Stromal cell of bone marrow (primary cell): Measurements from ENCODE around the gene HPCAL1.

Experiments
- DNase-seq: peaks from one replicate; pipeline ENCODE4 v3.0.0-alpha.2; 2012; ENCODE audit warnings: low read depth

HPCAL1 gene

DNA sequence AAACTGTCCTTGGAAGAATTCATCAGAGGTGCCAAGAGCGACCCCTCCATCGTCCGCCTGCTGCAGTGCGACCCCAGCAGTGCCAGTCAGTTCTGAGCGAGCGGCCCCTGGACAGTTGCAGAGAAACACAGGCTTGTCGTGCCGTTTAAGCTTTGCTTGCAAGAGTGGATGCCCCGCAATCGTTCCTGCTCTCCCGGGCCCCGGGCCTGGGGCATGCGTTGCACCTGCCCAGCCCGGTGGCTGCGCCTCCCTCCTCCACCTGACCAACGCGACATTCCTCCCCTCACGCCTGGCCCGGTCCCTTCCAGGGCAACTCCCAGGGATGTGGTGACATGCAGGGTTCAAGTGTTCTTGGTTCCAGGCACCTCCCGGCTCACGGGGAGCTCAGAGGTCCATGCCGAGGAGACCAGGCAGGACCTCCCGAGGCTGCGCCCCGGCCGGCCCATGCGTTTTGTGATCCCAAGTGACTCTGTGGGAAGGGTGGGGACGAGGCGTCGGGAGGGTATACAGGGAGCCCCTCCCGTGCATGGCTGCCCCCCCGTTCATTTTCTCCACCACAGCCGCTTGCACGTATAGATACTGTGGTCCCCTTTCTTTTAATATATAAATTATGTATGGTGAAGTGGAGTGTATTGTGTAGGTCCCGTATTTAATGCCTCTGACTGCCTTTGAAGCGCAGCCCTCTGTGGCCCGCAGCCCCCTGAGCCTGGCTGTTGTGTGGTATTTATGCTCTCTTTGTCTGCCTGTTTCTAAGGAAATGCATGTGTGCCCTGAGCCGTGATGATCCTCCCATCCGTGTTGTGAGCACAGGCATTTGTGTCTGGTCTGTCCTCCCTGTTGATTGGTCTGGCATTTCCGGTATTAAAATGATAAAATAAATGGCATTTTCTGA is 124.3 kb downstream of the HPCAL1 start:
- DNase-seq: no peak

DNA sequence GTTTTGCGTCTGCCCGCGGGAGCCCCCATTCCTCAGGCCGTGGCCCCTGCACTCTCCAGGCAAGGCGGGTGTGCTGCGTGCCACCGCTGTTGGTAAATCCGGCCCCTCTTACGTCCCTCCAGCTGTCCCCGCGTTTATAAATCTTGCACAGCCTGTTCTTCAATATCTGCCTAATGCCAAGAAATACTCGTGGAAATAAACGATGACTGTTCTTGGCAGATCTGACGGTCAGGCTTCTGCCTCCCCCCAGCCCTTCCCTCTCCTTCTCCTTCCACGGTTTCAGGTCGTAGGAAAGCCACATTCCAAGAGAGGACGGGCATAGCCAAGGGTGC is 124.9 kb downstream of the HPCAL1 start:
- DNase-seq: no peak

DNA sequence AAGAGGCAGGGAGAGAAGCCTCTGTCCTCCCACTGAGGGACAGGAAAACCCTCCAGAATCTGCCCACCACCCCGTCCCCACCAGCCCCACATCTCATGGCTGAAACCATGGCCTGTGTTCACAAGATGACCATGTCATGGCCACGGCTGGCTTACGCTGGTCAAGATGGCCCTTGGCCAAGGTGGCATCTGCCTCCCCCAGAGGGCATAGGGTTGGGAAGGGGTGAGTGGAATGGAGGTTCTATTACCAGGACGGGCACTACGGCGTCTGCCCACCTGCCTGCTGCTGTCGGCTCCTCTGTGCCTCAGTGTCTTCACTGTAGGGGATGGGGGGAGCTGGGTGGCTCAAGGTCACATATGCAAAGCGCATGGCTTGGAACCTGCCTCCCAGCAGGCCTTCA is 125.7 kb downstream of the HPCAL1 start:
- DNase-seq: no peak

DNA sequence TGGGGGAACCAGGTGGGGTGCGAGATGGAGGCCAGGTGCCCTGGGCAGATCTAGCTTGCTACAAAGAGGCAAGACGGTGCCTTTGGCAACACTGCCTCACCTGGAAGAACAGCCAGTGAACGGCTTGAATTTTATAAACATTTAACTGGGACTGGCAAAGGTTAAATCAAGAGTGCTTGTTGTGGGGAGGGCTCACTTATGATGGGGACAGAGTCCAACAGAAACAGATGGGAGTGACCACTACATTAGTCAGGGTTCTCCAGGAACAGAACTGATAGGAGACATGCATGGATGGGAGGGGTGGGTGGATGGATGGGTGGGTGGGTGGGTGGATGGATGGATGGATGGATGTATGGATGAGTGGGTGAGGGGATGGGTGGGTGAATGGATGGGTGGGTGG is 126.2 kb downstream of the HPCAL1 start:
- DNase-seq: no peak

DNA sequence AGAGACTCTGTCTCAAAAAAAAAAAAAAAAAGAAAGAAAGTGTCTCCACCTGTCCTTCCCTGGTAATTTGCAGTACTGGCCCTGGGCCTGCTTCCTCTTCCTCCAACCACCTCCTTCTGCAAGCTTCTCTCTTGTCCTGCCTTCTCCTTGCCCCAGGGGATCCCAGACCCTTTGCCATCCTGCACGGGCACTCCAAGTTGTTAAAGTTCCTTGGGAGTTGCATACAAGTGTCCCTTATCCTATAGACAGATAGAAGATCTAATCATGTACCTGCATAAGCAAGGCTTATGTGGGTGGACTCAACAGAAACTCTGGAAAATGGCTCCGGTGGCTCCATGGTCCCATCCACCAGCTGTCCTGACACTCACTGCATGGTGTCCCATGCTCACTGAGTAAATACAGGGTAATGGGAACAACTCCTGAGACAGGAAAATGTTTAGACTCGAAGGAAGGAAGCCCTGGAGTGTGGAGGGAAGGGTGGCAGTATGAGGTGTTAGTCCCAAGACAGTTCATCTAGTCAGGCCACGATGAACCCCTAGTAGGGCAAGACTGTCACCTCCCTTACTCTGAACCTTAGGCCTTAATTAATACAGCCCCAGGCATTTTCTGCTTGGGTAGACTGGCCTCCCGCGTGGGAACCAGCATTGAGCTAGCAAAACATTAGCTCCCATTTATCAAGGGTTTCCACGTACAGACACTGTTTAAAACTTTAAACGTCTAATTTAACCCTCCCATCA is 128.3 kb downstream of the HPCAL1 start:
- DNase-seq: no peak

DNA sequence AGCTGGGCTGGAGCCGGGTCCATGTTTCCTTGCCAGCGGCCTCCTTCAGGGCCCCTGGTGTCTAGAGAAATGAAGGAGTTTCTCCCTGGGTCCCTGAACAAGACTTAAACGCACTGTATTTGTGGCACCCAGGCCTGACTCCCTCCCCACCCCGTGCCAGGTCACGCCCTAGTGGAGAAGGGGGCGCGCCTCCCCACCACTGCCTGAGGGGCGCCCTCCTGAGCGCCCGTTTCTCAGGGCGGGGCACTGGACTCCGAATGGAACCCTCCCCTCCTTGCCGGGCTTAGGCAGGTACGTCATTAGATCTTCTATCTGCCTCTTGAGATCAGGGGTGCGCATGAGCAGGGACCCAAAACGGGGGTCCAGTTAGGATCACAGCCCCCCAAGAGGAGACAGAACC is 129.1 kb downstream of the HPCAL1 start:
- no peak for DNase-seq

DNA sequence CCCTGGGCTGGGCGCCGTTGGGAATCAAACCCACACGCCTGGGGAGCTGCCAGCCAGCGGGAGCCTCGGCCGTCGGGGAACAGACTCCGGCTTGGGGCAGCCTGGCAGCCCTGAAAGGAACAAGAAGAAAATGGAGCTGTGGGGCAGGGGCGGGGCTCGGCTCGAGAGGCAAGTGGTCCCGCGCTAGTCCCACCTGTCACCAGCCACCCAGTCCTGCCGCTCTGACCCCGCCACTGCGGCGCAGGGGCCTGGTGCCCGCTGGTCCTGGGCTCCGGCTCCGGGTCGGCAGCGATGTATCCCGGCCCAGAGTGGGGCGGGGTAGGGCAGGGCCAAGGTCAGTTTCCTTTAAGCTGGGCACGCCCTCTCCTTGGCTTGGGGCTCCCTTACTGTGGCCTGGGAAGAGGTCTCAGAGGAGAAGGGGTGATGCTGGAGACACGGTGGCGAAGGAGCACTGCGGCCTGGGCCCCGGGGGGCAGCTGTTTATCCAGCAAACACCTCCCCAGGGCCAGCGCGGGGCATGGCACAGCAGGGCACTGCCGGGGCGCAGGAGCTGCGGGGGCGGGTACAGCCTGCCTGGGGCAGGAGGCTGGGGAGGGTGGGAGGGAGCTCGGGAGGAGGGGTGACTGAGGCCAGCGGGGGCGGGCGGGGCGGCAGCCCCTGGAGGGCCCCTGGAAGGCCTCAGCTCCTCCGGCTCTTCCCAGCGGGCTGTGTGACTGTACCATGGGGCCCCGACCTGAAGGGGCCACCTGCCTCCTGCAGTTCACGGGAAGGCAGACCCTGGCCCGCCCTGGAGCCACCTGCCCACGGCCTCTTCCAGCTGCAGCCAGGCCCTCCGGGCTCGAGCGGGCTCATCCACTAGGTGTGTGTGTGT is 129.8 kb downstream of the HPCAL1 start:
- no peak for DNase-seq

DNA sequence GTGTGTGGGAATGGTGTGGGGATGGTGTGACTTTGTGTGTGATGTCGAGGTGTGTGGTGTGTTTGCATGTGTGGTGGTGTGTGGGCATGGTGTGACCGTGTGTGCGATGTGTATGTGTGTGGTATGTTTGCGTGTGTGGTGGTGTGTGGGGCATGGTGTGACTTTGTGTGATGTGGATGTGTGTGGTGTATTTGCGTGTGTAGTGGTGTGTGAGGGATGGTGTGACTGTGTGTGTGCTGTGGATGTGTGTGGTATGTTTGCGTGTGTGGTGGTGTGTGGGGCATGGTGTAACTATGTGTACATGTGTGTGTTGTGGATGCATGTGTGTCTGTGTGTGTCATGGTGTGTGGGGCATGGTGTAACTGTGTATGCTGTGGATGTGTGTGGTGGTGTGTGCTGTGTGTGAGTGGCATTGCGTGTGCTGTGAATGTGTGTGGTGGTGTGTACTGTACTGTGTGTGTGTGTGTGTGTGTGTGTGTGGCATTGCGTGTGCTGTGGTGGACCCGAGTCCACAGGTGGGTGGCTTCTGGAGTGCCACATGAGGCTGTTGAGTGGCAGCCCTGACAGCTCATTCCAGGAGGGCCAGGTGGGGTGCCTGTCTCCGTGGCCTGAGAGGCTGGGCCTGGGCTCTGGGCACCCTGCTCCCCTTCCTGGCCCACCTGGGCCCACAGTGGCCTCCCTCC is 130.7 kb downstream of the HPCAL1 start:
- no peak for DNase-seq

DNA sequence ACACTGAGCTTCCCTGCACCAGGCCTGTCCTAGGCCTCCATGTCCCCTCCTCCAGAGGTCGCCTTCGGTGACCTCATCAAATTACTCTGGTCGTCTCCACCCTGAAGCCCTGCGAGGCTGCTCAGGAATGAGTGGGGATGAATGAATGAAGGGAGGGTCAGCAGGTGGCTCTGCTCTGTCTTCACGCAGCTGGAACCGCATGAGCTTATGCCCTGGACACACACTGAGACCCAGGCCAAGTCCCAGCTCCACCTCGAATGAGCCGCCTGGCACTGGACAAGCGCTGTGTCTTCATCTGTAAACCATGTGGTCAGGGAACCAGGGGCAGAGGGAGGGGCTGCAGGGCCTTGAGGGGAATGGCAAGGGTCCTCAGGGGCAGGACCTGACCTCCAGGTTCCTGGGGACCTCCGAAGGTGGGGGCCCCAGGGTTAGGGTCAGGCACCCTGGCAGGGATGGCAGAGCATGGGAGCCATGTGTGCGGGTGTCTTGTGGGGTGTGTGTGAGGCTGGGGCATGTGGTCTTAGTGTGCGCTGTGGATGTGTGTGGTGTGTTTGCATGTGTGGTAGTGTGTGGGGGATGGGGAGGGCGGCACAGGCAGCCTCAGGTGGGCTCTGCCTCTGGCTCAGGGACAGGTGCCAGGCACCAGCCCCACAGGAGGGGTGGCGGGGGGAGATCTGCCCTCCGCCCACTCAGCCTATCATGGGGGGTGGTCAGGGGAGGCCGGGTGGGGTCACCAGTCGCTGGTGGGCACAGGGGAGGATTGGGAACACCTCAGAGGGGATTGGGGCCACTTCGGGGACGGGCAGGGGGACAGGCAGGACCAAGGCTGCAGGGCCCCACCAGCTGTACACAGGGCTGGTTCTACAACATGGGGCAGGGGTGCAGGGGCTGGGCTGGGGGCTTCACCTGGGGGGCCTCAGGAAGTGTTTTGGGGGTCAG is 131.5 kb downstream of the HPCAL1 start:
- DNase-seq: no peak

DNA sequence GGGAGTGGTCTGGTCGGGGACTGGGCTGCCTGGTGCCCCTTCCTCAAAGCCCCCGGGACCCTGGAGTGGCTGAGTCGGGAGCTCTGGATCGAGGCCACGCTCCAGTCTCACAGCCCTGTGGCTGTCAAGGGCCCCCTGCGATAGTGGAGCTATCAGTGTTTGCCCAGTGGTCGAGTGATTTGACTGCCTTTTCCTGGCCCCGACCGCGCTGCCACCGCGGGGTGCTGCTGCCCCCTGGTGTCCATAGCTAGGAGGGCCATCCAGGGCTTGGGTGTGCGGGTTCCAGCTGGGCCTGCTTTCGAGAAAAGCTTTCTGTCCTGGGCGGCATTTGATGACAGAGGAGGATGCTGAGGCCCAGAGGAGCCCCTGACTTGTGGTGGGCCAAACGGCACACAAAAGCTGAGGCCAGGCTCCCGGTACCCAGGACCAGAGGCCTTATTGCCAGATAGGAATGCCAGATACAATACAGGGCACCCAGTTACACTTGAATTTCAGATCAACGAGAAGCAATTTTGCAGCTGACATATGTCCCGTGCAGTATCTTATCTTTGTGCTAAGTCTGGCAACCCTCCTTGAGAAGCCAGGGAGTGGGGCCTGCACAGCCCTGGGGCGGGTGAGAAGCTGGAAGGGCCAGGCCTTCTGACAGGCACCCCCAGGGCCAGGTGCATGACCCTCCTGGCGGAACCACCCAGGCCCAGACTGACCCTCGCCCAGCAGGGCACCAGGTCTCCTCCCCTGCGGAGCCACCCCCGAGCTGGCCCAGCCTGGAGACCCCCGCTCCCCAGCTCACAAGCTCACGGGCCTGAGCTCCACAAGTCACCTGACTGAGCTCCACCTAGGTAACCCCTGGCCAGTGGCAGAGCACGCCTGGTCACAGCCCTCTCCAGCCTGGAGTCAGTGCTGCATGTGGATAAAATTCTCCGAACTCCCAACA is 132.4 kb downstream of the HPCAL1 start:
- DNase-seq: no peak

DNA sequence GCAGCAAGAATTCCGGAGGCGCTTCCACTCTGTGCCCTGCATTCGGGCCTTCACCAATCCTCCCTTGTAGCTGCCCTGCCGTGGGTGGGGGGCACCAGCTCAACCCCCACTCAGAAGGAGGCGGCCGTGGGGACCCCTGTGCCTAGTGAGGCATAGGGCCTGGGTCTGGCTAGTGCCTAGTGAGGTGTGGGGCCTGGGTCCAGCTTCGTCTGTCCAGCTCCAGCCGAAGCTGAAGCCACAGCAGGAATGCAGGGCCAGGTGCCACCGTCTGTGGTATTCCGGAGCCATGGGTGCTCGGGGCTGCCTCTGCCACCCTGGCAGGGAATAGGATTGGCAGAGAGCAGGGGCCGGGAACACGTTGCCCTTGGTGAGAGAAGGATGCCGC is 133.1 kb downstream of the HPCAL1 start:
- no peak for DNase-seq

DNA sequence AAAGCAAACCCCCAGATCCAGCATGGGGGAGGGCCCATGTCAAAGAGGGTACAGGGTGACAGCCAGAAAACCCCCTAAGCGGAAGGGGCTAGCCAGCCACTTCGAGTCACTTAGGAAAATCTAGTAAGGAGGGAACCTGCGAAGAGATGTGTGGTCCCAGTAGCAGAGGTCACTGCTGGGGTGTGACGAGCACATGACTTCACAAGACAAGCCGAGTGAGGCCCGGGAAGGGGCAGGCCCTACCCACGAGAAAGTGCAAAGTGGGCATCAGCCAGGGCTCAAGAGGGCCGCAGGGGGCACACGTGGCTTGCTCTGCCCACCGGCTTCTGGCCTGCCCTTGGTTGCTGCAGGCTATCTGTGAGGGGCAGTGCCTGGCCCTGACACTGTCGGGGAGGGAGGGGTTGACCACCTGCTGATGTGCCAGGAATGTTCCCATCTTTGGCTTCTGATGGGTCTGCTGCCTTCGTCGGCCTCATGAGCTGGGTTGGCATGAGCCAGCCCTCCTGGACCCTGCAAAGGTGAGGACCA is 133.9 kb downstream of the HPCAL1 start:
- no peak for DNase-seq

DNA sequence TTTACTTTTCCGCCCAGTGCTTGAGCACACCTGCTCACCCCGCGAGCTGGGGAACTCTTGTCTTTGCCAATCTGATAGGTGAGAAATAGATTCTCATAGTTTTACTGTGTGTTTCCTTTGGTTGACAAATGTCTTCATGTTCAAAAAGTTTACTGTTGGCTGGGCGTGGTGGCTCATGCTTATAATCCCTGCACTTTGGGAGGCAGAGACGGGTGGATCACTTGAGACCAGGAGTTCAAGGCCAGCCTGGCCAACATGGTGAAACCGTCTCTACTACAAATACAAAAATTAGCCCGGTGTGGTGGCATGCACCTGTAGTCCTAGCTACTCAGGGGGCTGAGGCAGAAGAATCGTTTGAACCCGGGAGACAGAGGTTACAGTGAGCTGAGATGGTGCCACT is 135.1 kb downstream of the HPCAL1 start:
- DNase-seq: no peak

DNA sequence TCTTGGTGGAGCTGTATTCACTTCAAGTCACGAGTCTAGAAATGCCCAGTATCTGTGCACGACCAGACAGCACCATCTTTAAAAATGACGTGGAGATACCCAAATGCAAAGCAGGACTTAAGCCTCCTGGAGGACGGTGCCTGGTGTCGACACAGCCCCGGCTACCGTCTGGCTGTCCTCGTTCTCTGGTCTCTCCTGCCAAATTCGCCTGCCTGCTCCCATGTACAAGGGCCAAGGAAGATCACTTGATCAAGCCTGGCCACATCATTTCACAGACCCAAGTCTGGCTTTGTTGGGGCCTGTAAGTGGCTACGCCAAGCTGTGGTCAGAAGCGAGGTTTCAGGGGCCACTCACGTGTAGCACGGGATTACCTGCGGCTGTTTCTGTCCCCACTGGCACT is 136.0 kb downstream of the HPCAL1 start:
- DNase-seq: no peak

DNA sequence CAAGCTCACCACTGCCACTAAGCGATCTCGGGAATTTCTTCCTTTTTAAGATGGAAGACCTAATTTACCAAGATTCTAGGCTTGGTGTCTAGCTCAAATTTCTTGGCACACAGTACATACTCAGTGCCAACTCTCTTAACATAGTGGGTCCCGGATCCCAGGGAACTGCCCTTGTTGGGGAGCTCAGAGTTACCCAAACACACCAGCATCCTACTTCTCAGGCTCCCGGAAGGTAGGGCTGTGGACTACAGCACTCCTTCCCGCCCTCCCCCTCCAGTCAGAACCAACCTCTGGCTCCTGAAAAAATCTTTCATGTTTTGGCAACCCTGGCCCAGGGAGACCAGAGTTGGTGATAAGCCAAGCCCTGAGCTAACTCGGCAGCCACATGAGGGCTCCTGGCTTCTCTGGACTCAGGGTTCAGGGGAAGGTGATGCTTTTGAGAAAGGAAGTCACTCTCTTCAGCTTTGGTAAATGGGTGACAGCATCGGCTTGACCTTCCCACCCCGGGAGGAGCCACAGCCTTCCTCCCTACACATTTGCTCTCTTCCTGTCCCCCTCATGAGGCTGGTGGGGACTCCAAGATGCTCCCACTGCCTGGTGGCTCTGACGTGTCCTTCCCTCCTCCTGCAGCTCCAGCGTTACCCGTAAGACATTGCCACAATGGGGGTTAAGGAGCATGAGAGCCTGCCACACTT is 136.6 kb downstream of the HPCAL1 start:
- DNase-seq: no peak

DNA sequence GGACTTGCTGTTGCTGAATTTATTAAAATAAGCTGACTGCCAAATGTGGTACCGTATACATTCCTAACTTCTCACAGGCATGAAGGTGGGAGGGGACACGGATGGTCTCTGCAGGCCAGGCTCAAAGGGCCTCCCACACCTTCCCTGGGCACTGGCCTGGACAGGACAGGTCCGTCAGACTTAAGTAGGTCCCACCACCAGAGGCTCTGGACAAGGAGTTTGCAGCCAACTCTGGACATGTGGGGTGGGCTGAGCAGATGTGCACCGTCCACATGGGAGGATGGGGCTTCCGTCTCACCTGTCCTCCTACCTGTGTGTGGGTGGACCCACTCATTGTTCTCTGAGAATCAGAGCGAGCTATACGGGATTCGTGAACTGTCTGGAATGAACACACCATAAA is 137.3 kb downstream of the HPCAL1 start:
- DNase-seq: no peak

DNA sequence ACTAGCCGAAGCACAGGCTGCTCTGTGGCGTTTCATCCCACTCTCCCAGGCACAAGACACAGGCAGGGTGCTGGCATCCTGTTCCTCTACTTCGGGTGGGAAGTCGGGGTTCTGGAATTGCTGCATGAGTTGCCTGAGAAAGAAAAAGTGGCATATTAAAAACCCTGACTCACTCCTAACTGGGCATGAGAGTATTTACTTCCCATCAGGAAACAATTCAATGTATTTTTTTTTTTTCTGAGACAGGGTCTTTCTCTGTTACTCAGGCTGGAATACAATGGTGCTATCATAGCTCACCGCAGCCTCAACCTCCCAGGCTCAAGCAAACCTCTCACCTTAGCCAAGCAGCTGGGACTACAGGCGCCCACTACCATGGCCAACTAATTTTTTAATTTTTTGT is 138.0 kb downstream of the HPCAL1 start:
- no peak for DNase-seq

DNA sequence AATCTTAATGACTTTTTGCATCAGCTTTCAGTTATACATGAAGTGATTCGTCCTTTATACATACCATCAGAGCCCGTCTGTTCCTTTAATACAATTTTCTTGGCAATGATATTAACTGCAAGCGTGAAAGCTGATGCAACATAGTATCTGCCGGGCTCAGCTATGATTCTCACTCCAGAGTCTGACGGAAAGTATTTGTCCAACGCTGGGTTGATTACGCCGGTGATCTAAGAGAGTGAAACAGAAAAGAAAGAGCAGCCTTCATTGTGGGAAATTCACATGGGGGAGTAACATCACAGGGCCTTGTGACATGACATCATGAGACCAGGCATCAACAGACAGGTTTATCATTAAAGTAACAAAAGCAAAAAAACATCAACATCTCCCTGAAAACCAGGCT is 139.2 kb downstream of the HPCAL1 start:
- no peak for DNase-seq
